Mesenteric fat pad (tissue), 1 donor: ENCODE data around the gene USP47. TPM values are rescaled to one million over a fixed set of nuclear protein-coding genes. Genes with fewer than 3 reads are reported as not detected.

Experiments used
- DNase-seq: peaks from one replicate; pipeline ENCODE4 v3.0.0-alpha.2; 2020; ENCODE audit warnings: low spot score
- total RNA-seq: library from RNA; stranded (reverse); fragmentation: NEBNext Ultra II Directional; extraction: Animal tissue kit (Norgen Biotek cat#: 25700); gene quantifications from one replicate; pipeline ENCODE4 v1.2.1, GENCODE V29; 2021
- donor health status: DM: yes; HTN: yes; CAD: no.

The USP47 gene
- total RNA-seq, 1 donor from 2014 or later: 53.3 TPM

DNA sequence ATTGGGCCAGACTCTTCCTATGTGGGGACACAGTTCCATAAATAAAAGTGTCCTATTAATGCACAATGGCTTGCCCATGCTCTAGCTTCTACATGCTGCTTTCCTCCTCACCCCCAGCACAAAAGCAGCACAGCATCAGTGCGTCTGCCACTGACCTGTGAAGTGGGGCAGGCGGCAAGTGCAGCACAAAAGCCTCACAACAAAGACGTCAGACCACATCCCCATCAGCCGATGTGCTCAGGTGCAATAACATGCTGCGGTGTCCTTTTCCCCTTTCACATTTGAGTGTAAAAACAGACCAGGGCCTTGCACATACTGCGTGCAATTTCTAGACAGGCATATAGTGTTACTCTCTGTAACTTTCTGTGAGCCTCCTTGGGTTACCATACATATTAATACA lies 153.8 kb downstream of the USP47 start:
- no peak for DNase-seq

DNA sequence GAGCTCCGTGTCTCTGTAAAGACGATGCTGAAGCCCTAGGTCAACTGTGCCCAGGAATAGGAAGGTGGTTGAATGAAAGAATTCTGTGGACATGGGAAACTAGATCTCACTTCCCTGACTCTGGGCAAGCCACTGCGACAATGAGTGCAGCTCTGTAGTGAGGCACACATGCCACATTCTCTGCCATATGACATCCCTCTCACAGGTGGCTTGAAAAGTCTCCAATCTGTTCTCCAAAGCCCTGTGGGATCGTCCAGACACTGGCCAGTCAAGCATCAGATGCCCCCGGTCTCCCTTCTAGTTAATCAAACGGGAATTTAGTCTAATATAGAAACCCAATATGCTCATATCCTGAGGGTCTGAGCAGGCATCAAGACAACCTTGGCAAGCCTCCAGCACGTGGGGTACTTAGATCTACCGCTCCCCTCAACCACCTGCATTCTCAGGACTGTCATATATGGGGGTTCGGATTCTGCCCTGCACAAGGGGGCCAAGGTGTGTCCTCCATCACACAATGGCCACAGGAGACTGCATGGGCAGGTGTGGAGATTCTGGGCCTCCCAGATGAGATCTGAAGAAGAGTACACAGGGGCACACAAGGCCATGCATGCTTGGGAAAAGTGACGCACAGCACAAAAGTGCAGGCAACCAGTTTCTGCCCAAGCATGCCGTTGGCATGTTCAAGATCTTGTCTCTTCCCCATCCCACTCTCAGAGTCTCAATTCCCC lies 154.7 kb downstream of the USP47 start:
- DNase-seq: no peak

DNA sequence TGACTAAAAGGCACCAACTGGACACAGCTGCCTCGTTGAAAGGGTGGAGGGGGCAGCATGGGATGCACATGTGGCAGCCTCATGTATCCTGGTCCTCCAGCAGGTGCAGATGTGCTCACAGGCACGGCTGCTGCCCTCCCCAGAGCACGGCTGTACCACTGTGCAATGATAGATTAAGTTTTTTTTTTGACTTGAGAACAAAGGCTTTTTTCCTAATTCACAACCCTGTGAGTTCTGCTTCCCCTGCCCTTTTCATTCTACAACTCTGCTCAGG lies 155.2 kb downstream of the USP47 start:
- DNase-seq: no peak

DNA sequence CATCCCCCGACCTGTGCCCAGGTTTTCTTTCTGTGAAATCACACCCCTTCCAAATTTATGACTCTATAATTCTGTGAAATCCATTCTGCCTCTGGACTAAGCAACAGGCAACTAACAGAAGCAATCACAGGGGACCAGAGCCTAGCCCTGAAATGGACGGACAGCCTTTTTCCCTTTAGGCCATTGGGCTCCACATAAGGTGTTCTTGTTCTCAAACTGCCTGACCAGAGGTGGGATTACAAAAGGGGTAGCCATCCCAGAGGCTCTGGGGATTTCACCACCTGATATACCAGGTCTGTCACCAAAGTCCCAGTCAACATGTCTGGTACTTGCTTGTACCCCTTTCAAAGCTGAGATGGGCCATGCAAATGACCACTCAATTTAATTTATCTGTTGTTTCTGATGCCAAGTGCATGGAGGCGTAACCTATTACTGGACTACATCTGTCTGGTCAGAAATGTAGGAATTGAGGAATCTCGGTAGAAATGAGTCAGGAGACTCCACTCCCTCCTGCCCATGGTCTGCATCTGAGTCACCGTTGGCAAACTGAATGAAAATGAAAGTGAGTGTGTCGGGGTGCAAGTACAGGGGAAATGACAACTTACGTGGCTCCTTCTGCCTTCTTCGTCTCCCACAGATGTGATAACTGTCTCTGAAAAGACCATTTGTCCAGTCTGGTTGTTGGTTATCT lies 156.5 kb downstream of the USP47 start:
- no peak for DNase-seq

DNA sequence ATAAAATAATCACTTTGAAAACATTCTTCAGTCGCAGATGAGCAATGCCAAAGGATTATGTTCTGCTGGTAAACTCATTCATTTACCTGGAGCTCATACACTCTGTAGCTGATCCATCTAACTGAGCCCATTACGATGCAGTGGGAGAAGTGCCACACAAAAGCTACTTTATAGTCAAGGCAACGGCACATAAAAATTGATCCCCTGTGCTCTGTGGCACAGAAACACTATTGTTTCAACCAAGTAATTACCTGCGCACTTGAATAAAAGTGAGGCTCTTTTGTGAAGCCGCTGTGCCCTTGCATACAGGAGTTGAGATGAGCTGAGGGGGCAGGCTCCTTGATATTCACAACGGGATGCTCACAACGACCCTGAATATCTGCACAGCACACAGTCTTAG lies 159.4 kb downstream of the USP47 start:
- DNase-seq: no peak

DNA sequence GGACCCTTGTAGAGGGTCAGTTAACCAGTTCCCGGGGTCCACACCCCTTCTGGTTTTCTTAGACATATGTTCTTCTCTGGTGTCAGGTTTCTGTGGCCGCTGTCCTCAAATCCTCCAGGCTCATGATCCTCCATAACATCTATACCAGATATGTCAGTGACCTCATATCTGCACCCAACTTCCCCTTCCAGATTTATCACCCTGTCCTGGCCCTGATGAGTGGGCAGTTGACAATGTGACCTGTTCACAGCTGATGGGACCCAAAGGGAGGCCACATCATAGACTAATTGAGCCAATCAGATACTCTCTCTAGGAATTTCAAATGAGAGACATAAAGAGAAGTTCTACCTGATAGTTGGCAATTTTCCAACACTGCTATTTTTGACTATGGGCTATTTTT lies 161.6 kb downstream of the USP47 start:
- DNase-seq: no peak

DNA sequence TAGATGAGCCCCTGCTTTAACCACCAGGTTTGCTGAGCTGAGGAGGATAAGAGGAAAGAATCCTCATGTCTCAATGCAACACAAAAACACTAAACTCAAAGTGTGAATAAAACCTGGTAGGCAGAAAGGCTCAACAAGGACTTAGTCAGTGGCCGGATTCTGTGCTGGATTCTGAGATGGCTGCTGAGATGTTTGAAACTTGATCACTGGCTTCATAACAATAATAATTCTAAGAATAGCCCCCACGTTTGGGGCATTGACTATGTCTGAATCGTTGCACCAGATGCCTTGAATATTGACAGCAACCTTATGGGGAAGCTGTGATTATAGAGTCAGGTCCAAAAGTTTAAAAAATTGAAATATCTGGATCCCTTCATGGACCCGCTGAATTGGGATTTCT lies 162.0 kb downstream of the USP47 start:
- no peak for DNase-seq

DNA sequence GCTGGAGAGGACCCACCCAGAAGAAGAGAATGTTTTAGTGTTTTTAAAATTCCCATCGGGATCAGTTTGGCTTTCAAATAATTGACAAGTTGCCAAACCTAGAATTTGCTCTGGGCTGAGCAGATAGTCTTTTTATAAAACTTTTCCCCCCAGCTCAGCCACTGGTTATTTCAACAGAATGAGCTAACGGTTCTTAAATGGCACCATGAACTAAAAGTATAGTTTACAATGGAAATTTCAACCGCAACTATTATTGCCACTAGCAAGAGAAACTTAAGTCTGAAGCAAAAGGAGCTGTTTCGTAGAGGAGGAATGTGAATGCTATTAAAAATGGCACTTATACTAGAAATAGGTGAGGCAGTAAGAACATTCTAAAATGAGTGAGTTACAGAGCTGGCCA lies 163.3 kb downstream of the USP47 start:
- no peak for DNase-seq

DNA sequence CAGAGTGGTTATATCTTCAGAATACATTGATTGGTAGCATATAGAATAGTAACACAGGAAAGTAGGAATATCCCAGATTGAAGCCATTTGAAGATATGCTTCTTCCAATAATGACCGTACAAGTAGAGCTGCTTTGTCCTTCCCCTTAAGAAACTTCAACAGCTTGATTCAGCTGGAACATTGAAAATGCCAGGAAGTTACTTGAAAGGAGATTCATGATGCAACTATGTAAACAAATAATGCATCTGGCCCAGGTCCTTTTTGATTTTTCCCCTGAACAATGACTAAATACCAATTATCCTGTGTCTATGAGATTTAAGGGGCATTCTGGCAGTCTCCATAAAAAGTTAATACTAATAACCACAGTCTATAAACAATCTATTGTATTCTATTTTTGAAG lies 163.7 kb downstream of the USP47 start:
- DNase-seq: no peak

DNA sequence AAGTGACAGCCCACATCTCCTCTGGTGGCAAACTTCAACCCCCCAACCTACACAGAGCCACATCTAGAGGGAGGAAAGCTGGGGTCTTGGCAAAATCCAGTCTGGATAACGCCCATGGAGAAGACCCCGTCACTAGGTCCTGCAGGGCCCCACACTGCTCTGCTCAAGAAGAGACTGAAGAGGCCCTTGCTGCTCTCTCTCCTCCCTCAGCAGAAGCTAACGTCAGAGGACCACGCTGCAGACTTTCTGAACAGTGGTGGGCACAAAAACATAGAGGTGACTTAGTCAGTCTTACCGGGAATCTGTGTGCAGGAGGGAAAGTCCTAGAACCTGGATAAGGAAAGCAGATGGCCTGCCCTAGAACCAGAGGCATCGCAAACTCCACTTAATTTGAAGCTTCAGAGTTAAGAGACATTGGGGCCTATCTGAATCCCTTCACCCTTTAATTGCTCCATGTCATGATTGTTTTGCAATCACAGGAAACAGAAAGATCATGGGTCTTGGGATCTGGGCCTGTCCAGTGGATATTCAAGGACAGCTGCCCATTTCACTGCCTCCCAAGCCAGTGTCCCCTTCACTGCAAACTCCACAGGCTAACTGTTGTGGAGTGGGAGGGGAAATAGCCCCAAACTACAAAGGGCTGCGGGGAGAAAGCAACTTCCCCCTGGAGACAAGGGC lies 164.9 kb downstream of the USP47 start:
- DNase-seq: no peak

DNA sequence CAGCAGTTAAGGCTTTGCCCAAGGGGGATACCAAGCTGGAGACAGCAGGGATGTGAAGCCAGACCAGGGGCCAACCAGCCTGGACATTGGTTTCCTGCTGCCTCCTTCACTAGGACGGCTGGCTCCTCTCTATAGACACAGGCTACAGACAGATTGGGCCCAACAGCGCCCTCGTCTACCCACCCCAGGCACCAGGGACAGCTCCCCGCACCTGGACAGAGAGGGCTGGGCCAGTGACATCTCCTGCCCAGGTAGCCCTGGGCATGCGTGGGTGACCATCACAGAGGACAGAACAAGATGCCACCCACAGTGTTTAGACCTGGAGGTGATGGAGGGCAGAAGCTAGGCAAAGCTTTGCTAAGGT lies 165.4 kb downstream of the USP47 start:
- no peak for DNase-seq

DNA sequence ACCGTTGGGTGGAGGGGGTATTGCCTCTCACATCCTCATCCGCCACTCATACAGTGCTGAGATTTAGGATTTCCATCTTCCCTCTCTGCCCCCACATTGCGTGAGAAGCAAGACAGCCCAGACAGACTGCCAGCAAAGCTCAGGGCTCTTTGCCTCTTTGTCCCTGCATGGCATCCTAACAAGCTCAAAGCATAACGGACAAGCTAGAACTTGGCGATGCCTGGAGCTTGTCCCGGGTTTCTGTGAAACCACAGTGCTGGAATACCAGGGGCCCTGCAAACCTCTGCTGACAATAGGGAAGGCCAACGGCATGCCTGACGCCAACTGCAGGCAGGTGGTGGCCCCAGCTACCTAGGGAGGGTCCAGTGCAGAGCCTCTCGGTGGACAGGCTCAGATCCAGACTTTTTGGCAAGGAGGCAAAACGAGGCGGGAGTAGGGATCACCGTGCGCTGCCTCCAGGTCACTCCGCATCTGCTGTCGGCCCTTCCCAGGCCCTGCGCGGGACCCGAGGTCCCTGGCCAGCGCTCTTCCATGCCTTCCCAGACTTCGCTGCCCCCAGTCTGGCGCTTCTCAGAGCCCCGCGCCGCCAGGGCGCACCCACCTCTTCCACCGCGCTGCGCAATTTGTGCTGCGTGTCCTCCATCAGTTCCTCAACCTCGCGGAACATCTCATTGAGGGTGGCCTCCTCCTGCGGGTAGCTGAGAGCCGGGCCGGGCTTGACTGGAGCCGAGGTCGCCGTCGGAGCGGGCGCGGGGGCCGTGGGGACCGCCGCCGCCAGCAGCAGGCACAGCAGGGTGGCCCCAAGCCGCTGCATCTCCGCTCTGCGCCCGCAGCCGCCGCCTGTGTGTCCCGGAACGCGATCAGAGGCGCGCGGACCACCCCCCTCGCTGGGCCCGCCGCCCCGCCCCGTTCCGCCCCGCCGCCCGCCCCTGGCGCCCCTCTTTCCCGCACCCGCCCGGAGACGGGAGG lies 166.3 kb downstream of the USP47 start, which contains the start of gene DKK3:
Gene DKK3, minus strand, starts transcription at position 858 of the 969 bp plus-strand sequence. Its CDS starts 44 bp downstream, at position 814.
- no peak for DNase-seq

Other genes with a start within 250 kb of the USP47 start
- gene GALNT18, start 220.0 kb upstream of the USP47 start, total RNA-seq: 12.6 TPM
- 8.9 TPM for gene DKK3, start 166.7 kb downstream of the USP47 start, total RNA-seq